CD4-positive, alpha-beta T cell treated with Interleukin-10 for 1 hour (primary cell): Measurements from ENCODE around the gene CFAP45.
A peak's percentile ranks its signal among the peaks of the same experiment; 100 is the strongest.
"Not testable (repeated sequence)": the region's sequence is repeated elsewhere in the genome, so short reads cannot be mapped to it uniquely, and the experiment has no call there.

ENCODE experiments used
- DNase-seq: peaks from one replicate; pipeline ENCODE4 v3.0.0-alpha.2; 2020

The CFAP45 gene

DNA sequence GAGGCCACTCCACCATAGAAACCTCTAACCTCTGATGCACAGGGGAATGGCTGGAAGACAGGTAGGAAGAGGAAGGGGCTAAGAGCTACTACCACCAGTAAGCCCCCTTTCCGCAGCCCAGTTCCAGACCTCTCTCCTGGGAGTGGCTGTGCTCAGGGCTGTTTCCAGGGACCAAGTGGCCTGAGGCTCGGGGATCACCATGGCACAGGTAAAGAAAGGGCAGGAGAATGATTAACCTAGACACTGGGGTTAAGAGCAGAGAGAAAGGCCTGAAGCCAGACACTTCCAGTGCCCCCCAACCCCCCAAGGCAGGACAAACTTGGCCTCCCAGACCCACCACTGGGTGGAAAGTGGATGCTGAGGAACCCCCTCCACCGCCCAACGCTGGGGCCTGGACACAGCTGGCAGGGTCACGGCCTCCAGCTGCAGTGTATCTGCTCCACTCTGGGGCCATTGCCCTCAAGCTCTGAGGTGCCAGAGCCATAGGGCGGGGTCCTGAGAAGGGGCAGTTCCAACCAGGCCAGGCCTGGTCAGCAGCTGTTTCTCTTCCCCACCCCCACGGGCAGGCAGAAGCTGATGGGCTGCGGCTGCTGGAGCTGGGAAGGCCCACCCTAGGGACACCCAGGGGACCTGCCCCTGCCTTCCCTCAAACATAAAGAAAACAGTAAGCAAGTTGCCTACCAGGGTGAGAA lies 22.7 kb upstream of the CFAP45 start:
- no peak for DNase-seq

DNA sequence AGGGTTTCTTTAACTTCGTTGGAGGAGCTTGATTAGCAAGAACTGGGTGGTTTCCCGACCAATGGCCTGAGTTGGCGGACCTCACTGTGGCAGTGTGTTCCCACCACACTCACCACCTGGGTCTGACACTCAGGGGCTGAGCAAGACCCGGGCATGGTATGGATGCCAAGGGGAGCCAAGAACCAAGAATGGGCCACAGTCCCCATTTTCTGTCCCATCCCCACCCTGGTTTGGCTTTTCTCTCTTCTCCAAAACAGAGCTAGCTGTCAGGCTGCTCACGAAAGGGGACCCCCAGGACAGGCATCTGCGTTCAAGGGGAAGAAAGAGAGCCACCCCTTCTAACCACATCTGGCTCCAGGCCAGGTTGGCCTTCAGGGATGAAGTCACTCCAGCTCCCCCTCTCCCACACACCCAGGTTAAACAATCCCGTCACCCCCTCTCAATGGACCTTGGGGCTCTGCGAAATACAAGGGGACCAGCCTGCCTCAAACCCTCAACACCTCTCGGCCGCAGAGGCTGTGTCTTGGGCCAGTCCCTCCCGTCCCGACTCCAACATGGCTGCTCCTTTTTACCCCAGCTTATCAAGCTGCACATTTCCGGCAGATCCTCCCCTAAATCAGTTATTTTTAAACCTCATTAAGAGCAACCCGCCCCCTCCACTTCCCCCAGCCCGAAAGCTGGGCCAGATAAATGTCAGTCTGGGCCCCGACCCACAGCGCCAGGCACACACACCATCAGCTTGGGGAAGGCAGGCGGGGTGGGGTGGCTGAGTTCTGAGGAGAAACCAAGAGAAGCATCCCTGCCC lies 21.9 kb upstream of the CFAP45 start:
- DNase-seq: peak; percentile 77

DNA sequence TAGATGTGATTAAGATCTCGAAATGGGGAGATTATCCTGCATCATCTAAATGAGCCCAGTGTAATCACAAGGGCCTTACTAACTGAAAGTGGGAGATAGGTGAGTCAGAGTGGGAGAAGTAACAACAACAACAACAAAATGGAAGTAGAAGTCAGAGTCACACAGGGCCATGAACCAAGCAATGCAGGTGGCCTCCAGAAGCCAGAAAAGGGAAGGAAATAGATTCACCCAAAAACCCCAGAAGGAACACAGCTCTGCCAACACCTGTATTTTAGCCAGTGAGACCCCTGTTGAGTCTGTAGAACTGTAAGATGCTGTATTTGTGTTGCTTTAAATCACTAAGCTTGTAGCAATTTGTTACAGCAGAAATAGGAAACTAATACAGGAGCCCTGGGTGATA lies 21.3 kb upstream of the CFAP45 start:
- peak; percentile 40 for DNase-seq

DNA sequence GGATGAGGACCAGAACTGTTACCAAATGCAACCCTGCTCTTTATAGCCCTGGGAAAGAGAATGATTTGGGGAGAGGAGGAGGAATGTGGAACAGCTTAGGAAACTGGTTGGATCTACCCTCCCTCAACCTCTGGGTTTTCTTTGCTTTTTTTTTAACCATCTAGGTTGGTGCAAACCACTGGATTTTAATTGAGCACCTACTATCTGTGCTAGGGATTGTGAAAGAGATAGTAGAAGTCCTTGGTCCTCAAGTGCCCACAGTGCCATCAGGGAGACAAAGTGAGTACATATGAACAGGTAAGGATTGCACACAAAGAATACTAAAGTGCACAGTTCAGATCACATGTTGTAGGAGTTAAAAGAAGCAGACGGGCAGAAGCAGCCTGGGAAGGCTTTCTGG lies 20.7 kb upstream of the CFAP45 start:
- no peak for DNase-seq

DNA sequence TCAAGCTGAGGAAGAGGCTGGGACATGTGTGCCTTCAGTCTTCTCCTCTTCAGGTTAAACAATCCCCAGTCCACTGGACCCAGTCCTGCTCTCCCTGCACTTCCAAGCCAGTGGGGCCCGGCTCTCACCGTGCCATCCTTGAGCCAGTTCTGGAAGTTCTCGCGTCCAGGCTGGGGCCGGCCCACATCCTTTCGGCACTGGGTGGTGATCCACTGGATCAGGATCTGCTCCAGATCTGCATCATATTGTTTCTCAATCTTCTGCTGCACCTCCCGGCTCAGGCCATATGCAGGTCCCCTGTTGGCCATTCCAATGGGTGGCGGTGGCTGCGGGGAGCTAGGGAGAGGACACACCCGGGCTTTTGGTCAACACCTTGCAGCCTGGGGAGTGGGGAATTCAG lies 20.2 kb upstream of the CFAP45 start:
- DNase-seq: peak; percentile 13

DNA sequence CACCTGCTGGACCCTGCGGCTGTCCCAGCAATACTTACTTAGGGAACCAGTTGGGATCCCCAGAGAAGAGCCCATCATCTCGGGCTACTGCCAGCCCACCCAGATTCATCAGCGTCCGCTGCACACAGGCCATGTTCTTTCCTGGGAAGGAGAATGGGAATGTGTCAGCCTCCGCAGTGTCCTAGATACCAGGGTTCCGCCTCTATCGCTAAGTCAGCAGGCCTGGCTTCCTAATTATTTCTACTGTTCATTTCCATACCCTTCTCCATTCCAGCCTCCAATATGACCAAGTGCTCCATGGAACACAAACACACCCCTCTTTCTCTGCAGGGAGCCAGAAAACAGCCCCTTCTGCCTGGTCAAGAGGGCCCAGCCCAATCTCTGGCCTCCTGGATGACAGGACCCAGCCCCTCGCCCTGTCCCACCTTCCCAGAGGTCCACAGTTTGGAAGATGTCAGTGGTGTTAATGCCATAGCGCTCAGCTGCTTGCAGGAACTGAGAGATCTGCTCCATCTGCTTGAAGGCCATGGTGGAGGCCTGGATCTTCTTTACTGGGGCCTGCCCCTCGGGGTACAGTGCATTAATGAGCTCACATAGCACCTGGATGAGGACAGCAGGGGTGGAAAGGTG lies 19.4 kb upstream of the CFAP45 start:
- no peak for DNase-seq

DNA sequence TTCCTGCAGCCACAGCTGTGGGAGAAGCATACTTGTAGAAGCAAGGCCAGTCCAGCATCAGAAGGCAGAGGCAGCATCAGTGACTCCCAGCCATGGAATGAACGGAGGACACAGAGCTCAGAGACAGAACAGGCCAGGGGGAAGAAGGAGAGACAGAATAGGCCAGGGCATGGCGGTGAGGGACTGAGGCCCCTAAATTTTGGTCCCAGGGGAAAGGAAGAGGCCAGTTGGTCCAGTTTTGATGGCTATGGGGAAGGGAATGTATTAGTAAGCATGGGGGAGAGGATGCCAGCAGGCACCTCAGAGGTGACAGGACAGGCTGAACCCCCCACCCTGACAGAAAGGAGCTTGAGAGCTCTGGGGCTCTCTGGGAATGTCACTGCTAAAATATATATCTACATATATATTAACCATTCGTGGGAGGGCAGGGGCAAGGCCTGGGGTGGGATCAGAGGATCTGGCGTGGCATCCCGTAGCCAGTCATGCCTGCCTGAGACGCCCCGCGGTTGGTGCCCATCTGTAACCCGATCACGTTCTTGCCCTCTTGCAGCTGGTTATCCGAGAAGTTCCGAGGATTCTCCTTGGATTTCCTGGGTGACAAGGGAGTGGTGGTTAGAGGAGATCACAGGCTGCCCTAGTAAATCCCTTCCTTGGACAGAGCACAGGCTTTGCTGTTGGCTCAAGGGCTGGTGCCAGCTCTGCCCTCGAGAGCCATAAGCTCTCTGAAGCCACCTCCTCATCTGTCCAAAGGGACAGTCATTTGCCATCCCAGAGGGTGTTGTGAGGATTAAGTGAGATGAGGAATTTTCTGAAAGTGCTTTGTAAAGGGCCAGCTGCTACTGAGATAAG lies 18.6 kb upstream of the CFAP45 start:
- DNase-seq: peak; percentile 8

DNA sequence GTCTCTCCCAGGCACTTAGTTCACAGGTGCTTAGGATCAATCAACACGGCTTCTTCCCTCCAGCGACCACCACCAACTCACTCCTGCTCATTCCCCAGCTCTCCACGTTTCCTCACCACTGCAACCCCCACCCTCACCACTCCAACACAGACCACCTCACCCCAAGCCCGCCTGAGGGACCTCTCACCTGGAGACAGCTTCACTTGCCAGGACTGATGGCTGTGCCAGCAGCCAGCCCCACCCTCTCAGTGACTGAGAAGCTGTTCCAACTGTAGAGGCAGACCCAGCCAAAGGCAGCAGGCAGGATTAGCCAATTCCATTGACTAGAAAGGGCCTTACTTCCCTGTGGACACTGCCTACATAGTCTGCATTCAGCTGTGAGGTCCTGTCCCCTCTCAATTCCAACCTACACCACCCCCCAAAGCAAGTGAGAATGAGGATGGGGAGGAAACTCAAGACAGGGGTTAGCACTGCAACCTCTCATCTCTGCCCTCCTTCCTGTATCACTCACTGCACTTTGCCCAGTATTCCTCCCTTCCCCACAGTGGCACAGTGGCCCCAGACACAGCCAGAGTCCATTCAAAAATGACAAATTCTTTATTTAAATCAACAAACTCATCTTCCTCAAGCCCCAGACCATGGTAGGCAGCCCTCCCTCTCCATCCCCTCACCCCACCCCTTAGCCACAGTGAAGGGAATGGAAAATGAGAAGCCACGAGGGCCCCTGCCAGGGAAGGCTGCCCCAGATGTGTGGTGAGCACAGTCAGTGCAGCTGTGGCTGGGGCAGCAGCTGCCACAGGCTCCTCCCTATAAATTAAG lies 17.8 kb upstream of the CFAP45 start:
- DNase-seq: peak; percentile 13

DNA sequence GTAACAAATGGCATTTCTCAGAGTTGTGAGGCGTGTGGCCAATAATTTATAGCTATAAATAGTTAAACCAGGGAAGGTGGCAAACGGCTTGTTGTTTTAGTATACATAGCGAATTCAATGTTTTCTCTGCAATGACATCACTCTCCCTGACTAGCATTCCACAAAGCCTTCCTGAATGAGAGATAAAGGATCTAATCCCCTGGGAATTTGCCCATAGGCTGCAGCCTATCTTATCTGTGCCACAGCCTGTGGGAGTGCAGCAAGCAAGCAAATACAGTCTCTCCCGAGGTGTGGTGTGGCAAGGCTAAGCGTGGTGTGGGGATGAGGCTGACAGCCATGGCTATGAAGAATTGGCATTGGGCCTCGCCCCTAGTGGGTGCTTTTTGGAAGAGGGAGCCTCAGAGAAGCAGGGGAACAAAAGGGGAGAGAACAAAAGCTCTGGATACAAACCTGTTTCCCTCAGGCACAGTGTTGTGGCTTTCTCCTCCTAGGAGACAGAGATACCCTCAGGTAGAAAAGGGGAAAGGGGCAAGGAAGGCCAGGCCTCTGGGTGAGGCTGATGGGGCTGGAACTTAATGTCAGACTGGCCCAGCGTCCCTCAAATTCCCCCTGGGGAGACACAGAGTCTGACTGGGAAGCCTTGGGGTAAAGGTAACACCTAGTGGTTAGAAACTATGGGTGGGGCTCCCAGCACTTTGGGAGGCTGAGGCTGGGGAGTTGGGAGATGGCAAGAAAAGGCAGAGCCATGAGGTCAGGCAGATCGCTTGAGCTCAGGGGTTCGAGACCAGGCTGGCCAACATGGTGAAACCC lies 16.5 kb upstream of the CFAP45 start:
- DNase-seq: no peak

DNA sequence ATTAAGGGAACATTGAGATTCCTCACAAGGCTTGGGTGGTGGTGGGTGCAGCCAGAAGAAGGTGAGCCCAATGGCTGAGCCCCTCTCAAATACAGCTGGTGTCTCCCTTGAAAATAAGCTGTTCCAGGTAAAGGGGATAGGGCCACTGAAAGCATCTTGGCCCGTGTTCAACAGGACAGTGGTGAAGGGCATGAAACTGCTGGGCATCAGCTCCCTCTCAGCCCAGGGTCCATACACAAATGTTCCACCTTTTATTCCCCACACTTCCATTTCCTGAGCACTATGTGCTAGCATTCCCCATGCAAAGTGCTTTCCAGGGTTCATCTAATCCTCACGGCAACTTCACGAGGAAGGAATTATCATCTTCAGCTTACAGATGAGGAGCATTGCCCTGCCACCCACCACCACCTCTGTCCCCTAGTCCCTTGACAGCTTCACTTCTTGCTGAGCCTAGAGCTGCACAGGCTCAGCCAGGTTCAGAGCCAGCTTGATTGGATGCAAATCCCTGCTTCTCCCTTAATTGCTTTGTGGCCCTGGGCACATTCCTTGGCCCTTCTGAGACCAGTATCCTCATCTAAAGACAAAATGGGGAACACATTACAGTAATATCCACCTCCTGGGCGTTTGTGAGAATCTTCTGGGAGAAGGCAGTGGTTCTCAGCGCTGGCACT lies 15.7 kb upstream of the CFAP45 start:
- no peak for DNase-seq

DNA sequence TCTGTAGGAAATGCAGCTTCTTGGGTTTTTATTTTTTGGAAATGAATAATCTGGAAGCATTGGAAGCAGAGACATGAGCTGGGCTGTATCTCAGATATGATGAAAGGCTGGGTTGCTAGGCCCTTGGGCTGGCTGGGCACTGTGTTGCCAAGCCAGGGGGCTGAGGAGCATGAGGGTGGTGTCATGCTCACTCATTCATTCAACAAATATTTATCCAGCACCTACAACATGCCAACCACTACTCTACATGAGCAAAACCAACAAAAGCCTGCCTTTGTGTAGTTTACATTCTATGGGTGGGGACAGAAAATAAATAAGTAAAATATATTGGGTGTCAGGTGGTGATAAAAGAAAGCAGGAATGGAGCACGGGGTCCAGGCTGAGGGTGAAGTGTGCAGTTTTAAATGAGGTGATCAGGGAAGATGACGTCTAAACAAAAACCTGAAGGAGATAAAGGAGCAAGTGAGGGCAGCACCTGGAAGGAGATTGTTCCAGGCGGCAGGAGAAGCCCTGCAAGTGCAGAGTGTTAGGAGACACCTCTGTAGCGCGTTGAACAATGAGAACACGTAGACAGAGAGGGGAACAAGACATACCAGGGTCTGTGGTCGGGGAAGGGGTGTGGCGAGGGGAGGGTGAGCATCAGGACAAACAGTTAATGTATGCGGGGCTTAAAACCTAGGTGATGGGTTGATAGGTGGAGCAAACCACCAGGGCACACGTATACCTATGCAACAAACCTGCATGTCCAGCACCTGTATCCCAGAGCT lies 14.5 kb upstream of the CFAP45 start:
- DNase-seq: no peak

DNA sequence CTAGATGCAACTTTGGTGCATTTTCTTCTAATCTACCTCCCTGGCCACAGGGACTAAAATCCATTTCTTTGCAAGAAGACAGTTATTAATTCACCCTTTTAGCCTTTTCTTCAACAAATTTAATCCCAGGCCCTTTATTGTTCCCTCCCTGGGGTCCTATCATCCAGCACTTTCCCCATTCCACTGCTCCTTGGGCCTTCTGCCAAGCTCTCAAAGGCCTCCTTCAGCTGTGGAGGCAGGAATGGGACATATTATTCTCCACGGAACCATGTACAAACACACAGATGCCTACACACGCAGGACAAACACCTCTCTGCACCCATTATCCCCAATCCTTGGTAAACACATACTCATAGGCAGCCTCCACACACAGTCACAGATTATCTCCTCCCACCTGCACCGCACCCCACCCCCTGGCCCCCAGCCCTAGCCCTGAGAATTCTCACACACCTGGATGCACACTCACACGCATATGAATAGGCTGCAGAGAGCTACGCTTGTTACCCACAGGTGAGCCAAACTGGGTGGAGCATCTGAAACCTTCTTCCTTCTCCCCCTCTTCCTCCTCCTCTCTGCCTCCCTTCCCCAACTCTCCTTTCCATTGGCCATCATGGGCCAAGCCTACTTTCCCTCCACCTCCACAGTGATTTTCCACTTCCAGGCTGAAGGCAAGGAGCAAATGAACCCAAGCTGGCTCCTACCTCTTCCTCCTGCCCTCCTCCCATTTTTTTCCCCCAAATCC lies 13.7 kb upstream of the CFAP45 start:
- DNase-seq: no peak

DNA sequence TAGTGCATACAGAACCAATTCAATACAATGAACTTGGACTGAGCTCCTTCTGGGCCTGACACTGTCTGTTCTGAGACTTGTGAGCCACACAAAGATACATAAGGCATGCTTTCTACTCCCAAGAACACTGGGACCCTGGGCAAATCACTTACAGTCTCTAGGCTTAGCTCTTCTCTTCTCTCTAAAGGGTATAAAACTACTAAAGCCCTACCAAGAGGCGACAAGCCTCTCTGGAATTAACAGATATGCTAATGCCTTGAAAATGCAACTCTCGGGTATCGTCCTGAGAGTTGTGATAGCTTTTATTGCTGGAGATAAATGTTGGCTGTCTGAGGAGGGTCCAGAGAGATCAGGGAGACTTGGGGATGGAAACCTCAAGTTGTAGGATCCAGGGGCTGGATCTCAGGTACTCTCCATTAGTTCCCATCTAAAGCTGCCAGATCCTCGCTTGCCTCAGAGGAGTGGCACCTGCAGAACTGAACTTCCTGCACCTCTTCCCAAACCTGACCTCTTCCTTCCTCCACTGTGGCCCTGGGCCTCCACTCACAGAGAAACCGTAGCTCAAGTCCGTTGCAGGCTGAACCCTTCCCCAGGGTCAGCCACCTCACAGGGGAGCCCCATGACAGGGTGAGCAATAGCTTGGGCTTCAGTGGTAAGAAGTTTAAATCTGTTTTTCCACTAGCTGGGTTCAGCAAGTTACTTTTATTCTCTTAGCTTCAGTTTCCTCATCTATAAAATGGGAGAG lies 11.5 kb upstream of the CFAP45 start:
- no peak for DNase-seq

DNA sequence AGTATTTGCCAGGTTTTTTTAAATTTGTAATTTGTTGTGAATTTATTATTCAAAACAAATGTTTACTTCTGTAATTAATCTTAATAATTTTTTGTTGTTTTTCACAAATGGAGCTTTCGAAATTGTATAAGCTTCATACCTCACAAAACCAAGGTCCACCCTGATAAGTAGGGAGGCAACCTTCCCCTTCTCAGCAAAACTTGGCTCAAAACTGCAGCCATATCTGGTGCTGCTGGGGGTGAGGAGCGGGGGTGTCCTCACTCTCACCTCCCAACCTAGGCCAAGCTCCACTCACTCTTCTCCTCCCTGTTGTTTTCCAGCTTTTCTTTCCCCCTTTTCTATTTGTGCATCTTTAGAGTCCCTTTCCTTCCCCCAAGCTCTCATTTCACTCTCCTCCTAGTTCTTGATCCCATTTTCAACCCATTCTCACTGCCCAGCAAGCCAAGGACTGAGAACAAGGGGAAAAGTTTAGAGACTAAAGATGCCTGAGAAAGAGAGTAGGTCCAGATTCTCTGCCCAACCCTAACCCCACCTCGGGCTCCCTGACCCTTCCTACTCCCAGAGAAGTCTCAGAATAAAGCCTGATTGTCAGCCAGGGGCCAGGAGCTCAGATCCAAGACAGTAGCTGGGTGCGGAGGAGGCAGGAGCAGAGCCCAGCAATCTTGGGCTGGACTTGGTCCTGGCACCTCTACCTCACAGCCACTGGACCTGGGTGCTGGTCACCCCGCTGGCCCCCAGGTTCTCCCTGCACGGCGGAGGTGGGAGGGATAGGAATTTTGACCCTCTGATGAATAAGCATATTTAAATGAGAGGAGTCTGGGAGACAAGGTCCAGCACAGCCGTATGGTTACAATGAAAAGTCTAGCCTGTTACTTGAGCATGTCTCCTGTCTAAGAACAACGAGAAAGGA lies 8.3 kb upstream of the CFAP45 start:
- DNase-seq: no peak

DNA sequence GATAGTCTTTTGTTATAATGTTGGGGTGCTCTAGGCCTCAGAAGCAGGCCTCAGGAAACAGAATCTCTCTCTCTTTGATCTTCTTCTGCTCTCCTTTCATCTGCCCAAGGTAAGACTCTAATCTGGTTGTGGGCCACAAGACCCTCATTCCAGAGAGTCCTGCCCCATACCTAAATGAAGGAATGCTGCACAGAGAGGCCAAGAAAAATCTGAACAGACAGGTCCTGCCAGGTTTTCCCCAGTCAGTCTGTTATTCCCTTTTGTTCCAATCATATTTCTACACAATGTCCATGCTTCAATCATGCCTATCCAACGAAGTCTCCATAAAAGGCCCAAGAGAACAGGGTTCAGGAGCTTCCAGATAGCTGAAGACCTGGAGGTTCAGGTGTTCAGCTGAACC lies 7.0 kb upstream of the CFAP45 start:
- DNase-seq: no peak

DNA sequence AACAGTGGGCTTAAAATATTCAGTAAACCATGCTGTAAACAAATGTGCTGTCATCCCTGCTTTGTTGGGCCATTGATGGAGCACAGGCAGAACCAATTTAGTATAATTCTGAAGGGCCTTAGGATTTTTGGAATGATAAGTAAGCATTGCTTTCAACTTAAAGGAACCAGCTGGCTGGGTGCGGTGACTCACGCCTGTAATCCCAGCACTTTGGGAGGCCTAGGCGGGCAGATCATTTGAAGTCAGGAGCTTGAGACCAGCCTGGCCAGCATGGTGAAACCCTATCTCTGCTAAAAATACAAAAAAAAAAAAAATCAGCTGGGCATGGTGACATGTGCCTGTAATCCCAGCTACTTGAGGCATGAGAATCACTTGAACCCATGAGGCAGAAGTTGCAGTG lies 4.1 kb upstream of the CFAP45 start:
- DNase-seq: not testable (repeated sequence)

DNA sequence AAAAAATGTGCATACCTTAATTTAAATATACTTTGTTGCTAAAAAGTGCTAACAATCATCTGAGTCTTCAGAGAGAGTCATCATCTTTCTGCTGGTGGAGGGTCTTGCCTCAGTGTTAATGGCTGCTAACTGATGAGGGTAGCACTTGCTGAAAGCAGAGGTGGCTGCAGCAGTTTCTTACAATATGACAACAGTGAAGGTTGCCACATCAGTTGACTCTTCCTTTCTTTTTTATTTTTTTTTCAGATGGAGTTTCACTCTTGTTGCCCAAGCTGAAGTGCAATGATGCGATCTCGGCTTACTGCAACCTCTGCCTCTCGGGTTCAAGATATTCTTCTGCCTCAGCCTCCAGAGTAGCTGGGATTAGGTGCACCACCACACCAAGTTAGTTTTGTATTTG lies 2.6 kb upstream of the CFAP45 start:
- DNase-seq: no peak
